ENCODE results near the gene LYSET.

Gene LYSET

DNA sequence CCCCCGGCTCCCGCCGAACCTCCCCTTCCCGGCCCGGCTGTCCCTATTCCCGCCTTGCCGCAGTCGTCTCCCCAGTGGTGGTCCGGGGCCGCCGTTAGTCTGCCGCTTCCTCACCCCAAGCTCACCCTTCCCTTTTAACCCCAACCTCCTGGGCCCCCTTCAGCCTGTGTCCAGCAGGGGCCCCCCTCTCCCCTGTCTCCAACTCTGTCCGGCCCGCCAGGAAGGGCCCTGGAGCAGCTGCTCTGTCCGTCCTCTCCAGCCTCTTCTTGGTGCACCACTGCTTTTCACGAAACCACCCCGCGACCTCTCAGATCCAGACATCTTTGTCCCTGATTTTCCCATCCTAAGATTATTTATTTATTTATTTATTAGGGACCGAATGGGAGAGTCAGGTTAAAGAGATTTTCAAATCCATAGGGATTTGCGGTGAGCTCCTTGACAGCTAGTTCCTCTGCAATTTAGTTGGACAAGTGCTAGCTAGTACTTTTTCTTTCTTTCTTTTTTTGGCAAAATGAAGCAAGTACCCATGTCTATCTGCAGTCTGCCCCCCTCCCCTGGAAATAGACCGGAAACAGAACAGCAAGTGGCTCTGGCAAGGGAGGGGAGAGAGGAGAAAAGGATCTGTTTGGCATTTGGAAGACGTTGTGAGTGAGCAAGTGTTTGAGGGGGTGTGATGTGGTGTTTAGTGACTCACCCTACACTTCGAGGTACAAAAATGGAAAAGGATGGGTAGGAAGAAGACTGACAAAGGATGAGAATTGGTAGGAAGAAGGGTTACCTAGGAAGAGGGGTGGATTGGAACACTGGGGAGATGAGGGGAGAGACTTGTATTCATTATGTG, 22.6 kb downstream of the LYSET start (continued):
- no peak for TF ChIP-seq ATF2 (tag by site-specific recombination; IDR thresholded peaks at IDR 0.05; ENCODE audit: low read depth)
- TF ChIP-seq ZNF571 (tag by site-specific recombination; IDR thresholded peaks at IDR 0.05): no peak
- TF ChIP-seq KLF8 (tag by site-specific recombination; IDR thresholded peaks at IDR 0.05): no peak; the same call in 1 of the 2 replicates
- TF ChIP-seq ZNF623 (tag by site-specific recombination; IDR thresholded peaks at IDR 0.05): no peak
- TF ChIP-seq ZBTB48 (tag by site-specific recombination; IDR thresholded peaks at IDR 0.05): peak; percentile 65; the same call in 1 of the 2 replicates
- TF ChIP-seq ZNF600 (tag by site-specific recombination; IDR thresholded peaks at IDR 0.05): peak; percentile 39; the same call in 1 of the 2 replicates
- no peak for TF ChIP-seq ZNF16 (tag by site-specific recombination; IDR thresholded peaks at IDR 0.05; ENCODE audit: low read depth)
- TF ChIP-seq ZNF221 (tag by site-specific recombination; IDR thresholded peaks at IDR 0.05; ENCODE audit: borderline replicate concordance): no peak
- peak; percentile 44; the same call in 1 of the 2 replicates for TF ChIP-seq ZSCAN16 (tag by site-specific recombination; IDR thresholded peaks at IDR 0.05)
- TF ChIP-seq ZNF791 (tag by site-specific recombination; IDR thresholded peaks at IDR 0.05): no peak
- TF ChIP-seq ZNF785 (tag by site-specific recombination; IDR thresholded peaks at IDR 0.05): 0 out of 2 replicates have a peak, but pooled peaks have one; percentile 68
- no peak; the same call in 1 of the 2 replicates for TF ChIP-seq KLF16 (tag by site-specific recombination; IDR thresholded peaks at IDR 0.05)
- TF ChIP-seq ZNF473 (tag by site-specific recombination; IDR thresholded peaks at IDR 0.05): no peak
- TF ChIP-seq ZNF266 (tag by site-specific recombination; IDR thresholded peaks at IDR 0.05; ENCODE audit: low read depth): no peak
- no peak for TF ChIP-seq ZNF138 (tag by site-specific recombination; IDR thresholded peaks at IDR 0.05; ENCODE audit: borderline replicate concordance)
- no peak for TF ChIP-seq ZNF350 (tag by site-specific recombination; IDR thresholded peaks at IDR 0.05)
- TF ChIP-seq, protein P1, sequence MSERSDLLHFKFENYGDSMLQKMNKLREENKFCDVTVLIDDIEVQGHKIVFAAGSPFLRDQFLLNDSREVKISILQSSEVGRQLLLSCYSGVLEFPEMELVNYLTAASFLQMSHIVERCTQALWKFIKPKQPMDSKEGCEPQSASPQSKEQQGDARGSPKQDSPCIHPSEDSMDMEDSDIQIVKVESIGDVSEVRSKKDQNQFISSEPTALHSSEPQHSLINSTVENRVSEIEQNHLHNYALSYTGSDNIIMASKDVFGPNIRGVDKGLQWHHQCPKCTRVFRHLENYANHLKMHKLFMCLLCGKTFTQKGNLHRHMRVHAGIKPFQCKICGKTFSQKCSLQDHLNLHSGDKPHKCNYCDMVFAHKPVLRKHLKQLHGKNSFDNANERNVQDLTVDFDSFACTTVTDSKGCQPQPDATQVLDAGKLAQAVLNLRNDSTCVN (tag by site-specific recombination; optimal IDR thresholded peaks at IDR 0.05): peak; percentile 59
- TF ChIP-seq ZNF610 (tag by site-specific recombination; IDR thresholded peaks at IDR 0.05; ENCODE audit: borderline replicate concordance): no peak
- TF ChIP-seq ZNF629 (tag by site-specific recombination; IDR thresholded peaks at IDR 0.05): no peak
- TF ChIP-seq ZNF311 (tag by site-specific recombination; IDR thresholded peaks at IDR 0.05; ENCODE audit: borderline replicate concordance): no peak
- TF ChIP-seq ZNF433 (tag by site-specific recombination; IDR thresholded peaks at IDR 0.05; ENCODE audit: low read depth): no peak
- 0 out of 2 replicates have a peak, but pooled peaks have one; percentile 20 for TF ChIP-seq ZNF837 (tag by site-specific recombination; IDR thresholded peaks at IDR 0.05)
- TF ChIP-seq PRDM4 (tag by site-specific recombination; IDR thresholded peaks at IDR 0.05): no peak
- no peak for TF ChIP-seq ZNF157 (tag by site-specific recombination; IDR thresholded peaks at IDR 0.05)
- peak; percentile 95 for TF ChIP-seq ZBTB17 (tag by site-specific recombination; IDR thresholded peaks at IDR 0.05)
- TF ChIP-seq ZNF585B (tag by site-specific recombination; IDR thresholded peaks at IDR 0.05): no peak
- TF ChIP-seq ZBTB6 (tag by site-specific recombination; IDR thresholded peaks at IDR 0.05): no peak
- TF ChIP-seq ZNF670 (tag by site-specific recombination; IDR thresholded peaks at IDR 0.05; ENCODE audit: low read depth): no peak
- no peak for TF ChIP-seq ZSCAN4 (tag by site-specific recombination; IDR thresholded peaks at IDR 0.05)
- TF ChIP-seq ZNF366 (tag by site-specific recombination; conservative IDR thresholded peaks at IDR 0.05): peak; percentile 66
- TF ChIP-seq ZNF341 (tag by site-specific recombination; IDR thresholded peaks at IDR 0.05; ENCODE audit: low read depth): peak; percentile 96
- TF ChIP-seq ZNF530 (tag by site-specific recombination; IDR thresholded peaks at IDR 0.05; ENCODE audit: low read depth): no peak
- no peak for TF ChIP-seq HOXA7 (CRISPR knock-in tag; IDR thresholded peaks at IDR 0.05; ENCODE audit: borderline replicate concordance)
- peak; percentile 68 for TF ChIP-seq PRDM1 (tag by site-specific recombination; IDR thresholded peaks at IDR 0.05)
